Neural cell (in vitro differentiated cells): ENCODE results near the gene CWC25. TPM values are rescaled to one million over a fixed set of nuclear protein-coding genes. Genes with fewer than 3 reads are reported as not detected.
A peak's percentile ranks its signal among the peaks of the same experiment; 100 is the strongest.

Source experiments
- H2AFZ ChIP-seq: fragments of 200-600, 300-800 bp; sonication (generic), shearing (Covaris generic); 2 replicates; pipeline ENCODE4 v1.6.0; 2014; ENCODE audit warnings: low read depth, mild to moderate bottlenecking, antibody characterized with exemption, low read length, moderate library complexity
- H3F3A ChIP-seq: fragments of 200-600 bp; shearing (Covaris generic); 2 replicates; pipeline ENCODE4 v1.6.1; 2016; ENCODE audit warnings: mild to moderate bottlenecking, moderate library complexity, mixed read lengths, antibody characterized with exemption, low read length; ENCODE audit not compliant: insufficient read depth, poor library complexity, severe bottlenecking
- H3K27ac ChIP-seq: fragments of 200-600, 300-800 bp; sonication (generic), shearing (Covaris generic); 2 replicates; pipeline ENCODE4 v1.5.1; 2014; ENCODE audit warnings: mild to moderate bottlenecking, low read length, moderate library complexity
- H3K27me3 ChIP-seq: fragments of 300-800, 200-600 bp; sonication (generic), shearing (Covaris generic); 2 replicates; pipeline ENCODE4 v1.6.0; 2014; ENCODE audit warnings: mild to moderate bottlenecking, low read depth, low read length, moderate library complexity; ENCODE audit not compliant: insufficient read depth
- H3K36me3 ChIP-seq: fragments of 300-800, 200-600 bp; sonication (generic), shearing (Covaris generic); 2 replicates; pipeline ENCODE4 v1.5.1; 2014; ENCODE audit warnings: mild to moderate bottlenecking, antibody characterized with exemption, low read length, moderate library complexity; ENCODE audit not compliant: insufficient read depth
- H3K4me2 ChIP-seq: fragments of 300-800, 200-600 bp; sonication (generic), shearing (Covaris generic); 2 replicates; pipeline ENCODE4 v1.6.0; 2014; ENCODE audit warnings: mild to moderate bottlenecking, low read length
- H3K4me3 ChIP-seq: fragments of 300-800, 200-600 bp; sonication (generic), shearing (Covaris generic); 2 replicates; pipeline ENCODE4 v1.5.1; 2014; ENCODE audit warnings: mild to moderate bottlenecking, low read length, moderate library complexity
- H3K79me2 ChIP-seq: fragments of 200-600 bp; shearing (Covaris generic); replicated peaks from 2 replicates; pipeline ENCODE4 v1.6.0; 2014; ENCODE audit warnings: mild to moderate bottlenecking, low read length, moderate library complexity; ENCODE audit not compliant: insufficient read depth
- H3K9ac ChIP-seq: fragments of 300-800, 200-600 bp; sonication (generic), shearing (Covaris generic); 2 replicates; pipeline ENCODE4 v1.6.1; 2016; ENCODE audit warnings: mild to moderate bottlenecking, low read length, mixed read lengths
- H3K9me2 ChIP-seq: fragments of 200-600 bp; shearing (Covaris generic); 2 replicates; pipeline ENCODE4 v1.6.1; 2016; ENCODE audit warnings: mild to moderate bottlenecking, low read length, mixed read lengths; ENCODE audit not compliant: insufficient read depth
- H3K9me3 ChIP-seq: fragments of 200-600, 300-800 bp; sonication (generic), shearing (Covaris generic); 2 replicates; pipeline ENCODE4 v1.6.1; 2016; ENCODE audit warnings: mild to moderate bottlenecking, mixed run types, low read length, moderate library complexity, mixed read lengths
- H4K20me1 ChIP-seq: fragments of 200-600 bp; shearing (Covaris generic); 2 replicates; pipeline ENCODE4 v1.6.1; 2016; ENCODE audit warnings: mild to moderate bottlenecking, mixed run types; ENCODE audit not compliant: insufficient read depth
- CTCF ChIP-seq: fragments of 450-650 bp; IDR thresholded peaks from 2 replicates; pipeline ENCODE4 v1.5.1; 2014; ENCODE audit warnings: antibody characterized with exemption, mild to moderate bottlenecking, moderate library complexity; ENCODE audit not compliant: poor library complexity, severe bottlenecking
- EZH2 ChIP-seq: fragments of 200-600, 300-800 bp; shearing (Covaris generic), sonication (generic); IDR thresholded peaks from 2 replicates; pipeline ENCODE4 v1.6.1; 2014; ENCODE audit warnings: antibody characterized with exemption, low read length, borderline replicate concordance, mild to moderate bottlenecking; ENCODE audit not compliant: insufficient read depth, poor library complexity, severe bottlenecking
- MXI1 ChIP-seq: fragments of 450-650 bp; conservative IDR thresholded peaks from 2 replicates; pipeline ENCODE4 v1.6.1; 2014; ENCODE audit warnings: antibody characterized with exemption, mild to moderate bottlenecking; ENCODE audit not compliant: poor library complexity, severe bottlenecking
- POLR2AphosphoS5 ChIP-seq: IDR thresholded peaks from 2 replicates; pipeline ENCODE4 v1.6.1; 2012
- RAD21 ChIP-seq: fragments of 450-650 bp; conservative IDR thresholded peaks from 2 replicates; pipeline ENCODE4 v1.6.1; 2014; ENCODE audit warnings: antibody characterized with exemption, mild to moderate bottlenecking, moderate library complexity
- SMC3 ChIP-seq: fragments of 450-650 bp; conservative IDR thresholded peaks from 2 replicates; pipeline ENCODE4 v1.6.1; 2014; ENCODE audit warnings: antibody characterized with exemption, mild to moderate bottlenecking, moderate library complexity; ENCODE audit not compliant: poor library complexity
- TAF1 ChIP-seq: IDR thresholded peaks from 2 replicates; pipeline ENCODE4 v1.6.1; 2012; ENCODE audit warnings: low read depth
- polyA plus RNA-seq: library from polyadenylated mRNA; depleted of rRNA; stranded (reverse); fragments of >200 nt; gene quantifications from 2 replicates; pipeline ENCODE4 v1.2.3, GENCODE V29; 2014
- TF ChIP-seq, protein P1 (sequence below): IDR thresholded peaks from 2 replicates; pipeline ENCODE4 v1.6.1; 2012; ENCODE audit warnings: borderline replicate concordance

The CWC25 gene
- polyA plus RNA-seq, 1 donor from 2014 or later: 15.4 TPM

DNA sequence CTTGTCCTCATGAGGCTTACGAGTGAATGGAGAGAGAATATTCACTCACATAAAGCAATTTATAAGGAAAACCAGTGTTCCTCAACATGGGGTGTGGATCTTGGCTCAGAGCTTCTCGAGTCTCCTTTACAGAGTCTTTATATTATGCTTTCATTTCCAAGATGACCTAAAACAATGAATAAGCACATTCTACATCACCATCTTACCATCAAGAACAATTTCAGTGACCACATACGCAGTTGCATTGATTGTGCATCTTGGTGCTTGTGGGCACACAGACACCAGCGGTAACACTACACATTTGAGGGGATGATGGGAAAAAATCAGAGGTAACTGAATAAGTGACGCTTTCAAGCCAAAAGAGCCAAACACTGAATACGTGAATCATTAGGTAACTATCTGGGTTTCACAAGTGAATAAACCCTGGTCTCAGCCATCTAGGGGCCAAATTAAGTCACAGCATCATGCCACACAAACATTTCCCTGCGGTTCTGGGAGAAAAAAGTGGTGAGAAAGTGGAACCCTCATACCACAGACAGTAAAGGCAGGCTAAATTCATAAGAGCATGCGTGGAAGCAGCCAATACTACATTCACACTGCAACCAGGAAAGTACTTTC lies 9.4 kb downstream of the CWC25 start:
- Histone ChIP-seq H3K27ac (no peak overlapping the region), H3K9ac (no peak overlapping the region), H3K36me3 (no peaks in the 10 kb centered on the region), H3K79me2 (no peaks in the 10 kb centered on the region), H3F3A (no peaks in the 10 kb centered on the region), H3K4me3 (no peak overlapping the region), H3K9me3 (no peaks in the 10 kb centered on the region), H4K20me1 (no peaks in the 10 kb centered on the region), H3K9me2 (no peaks in the 10 kb centered on the region), H2AFZ (no peak overlapping the region), H3K27me3 (no peaks in the 10 kb centered on the region), H3K4me2 (no peak overlapping the region)
- peak; percentile 17 for TF ChIP-seq CTCF
- TF ChIP-seq POLR2AphosphoS5: no peak

GRCh38 chr17:38809828-38810227 lies 15.3 kb downstream of the CWC25 start:
- Histone ChIP-seq H3K4me2 (no peak overlapping the region), H3K27ac (no peak overlapping the region), H3F3A (no peaks in the 10 kb centered on the region), H3K36me3 (no peaks in the 10 kb centered on the region), H2AFZ (no peak overlapping the region), H3K79me2 (no peaks in the 10 kb centered on the region), H3K9ac (no peak overlapping the region), H3K27me3 (no peaks in the 10 kb centered on the region), H3K9me3 (no peaks in the 10 kb centered on the region), H3K4me3 (no peak overlapping the region), H3K9me2 (no peaks in the 10 kb centered on the region), H4K20me1 (no peaks in the 10 kb centered on the region)
- no peak for TF ChIP-seq POLR2AphosphoS5

GRCh38 chr17:38800237-38800760 lies 24.8 kb downstream of the CWC25 start:
- Histone ChIP-seq H3K27me3 (no peaks in the 10 kb centered on the region), H3K4me3 (peak overlapping the region; percentile 100), H3K27ac (peak overlapping the region; percentile 86), H3K4me2 (no peak overlapping the region), H3K79me2 (peaks cover 35% of the 10 kb centered on the region), H3K9ac (peak overlapping the region; percentile 94), H2AFZ (peak overlapping the region; percentile 51), H3K9me3 (no peaks in the 10 kb centered on the region), H4K20me1 (no peaks in the 10 kb centered on the region), H3K36me3 (no peaks in the 10 kb centered on the region), H3F3A (peaks cover 6% of the 10 kb centered on the region), H3K9me2 (no peaks in the 10 kb centered on the region)
- TF ChIP-seq MXI1 (no peak), TAF1 (no peak)

DNA sequence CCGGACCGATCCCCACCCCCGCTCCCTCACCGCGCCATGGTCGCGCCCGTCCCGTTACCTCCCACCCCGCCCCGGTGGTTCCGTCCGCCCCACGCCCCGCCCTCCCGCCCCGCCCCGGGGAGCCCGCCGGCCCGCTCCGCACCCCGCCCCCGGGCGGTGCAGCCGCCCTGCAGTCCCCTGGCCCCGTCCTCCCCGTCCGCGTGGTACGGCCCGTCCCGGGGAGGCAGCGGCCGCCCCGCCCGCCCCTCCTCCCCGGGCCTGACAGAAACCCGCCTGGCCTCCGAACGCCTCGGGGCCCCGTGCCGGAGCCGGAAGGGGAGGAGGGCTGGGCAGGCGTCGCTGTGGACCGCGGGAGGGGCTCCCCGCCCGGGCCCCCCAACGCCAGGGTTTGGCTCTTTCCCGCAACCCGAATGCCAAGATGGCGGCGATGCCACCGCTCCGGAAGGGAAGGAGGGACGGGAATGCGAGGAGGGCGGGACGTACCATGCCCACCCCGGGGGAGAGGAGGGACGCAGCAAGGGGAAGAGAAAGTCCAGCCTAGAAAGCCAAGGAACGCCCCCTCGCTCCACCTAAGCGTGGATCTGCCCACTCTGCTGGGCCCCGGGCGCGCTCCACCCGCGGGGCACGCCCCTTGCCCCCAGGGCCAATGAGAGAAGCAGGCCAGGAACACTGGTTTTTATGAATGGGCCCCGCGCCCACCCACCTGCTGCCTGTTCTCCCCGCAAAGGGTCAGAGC lies 25.5 kb downstream of the CWC25 start, which contains the start of gene PIP4K2B:
PIP4K2B (minus strand) TSS at position 56 of the 736 bp plus-strand sequence. CDS start 132 bp downstream, outside the sequence.
- no peaks in the 10 kb centered on the region for H3K27me3 ChIP-seq
- peak within 1 kb of the TSS; percentile 56 for H2AFZ ChIP-seq
- no peaks in the 10 kb centered on the region for H3K9me3 ChIP-seq
- no peaks in the 10 kb centered on the region for H4K20me1 ChIP-seq
- H3K9ac ChIP-seq: peak within 1 kb of the TSS; percentile 94
- peak within 1 kb of the TSS; percentile 89 for H3K27ac ChIP-seq
- H3K36me3 ChIP-seq: no peaks in the 10 kb centered on the region
- H3F3A ChIP-seq: peaks cover 6% of the 10 kb centered on the region
- H3K9me2 ChIP-seq: no peaks in the 10 kb centered on the region
- H3K4me3 ChIP-seq: peak within 1 kb of the TSS; percentile 100
- peak within 1 kb of the TSS; percentile 94 for H3K4me2 ChIP-seq
- H3K79me2 ChIP-seq: peaks cover 40% of the 10 kb centered on the region
- no peak for TF ChIP-seq MXI1
- peak; percentile 76 for TF ChIP-seq POLR2AphosphoS5
- TF ChIP-seq, protein P1, sequence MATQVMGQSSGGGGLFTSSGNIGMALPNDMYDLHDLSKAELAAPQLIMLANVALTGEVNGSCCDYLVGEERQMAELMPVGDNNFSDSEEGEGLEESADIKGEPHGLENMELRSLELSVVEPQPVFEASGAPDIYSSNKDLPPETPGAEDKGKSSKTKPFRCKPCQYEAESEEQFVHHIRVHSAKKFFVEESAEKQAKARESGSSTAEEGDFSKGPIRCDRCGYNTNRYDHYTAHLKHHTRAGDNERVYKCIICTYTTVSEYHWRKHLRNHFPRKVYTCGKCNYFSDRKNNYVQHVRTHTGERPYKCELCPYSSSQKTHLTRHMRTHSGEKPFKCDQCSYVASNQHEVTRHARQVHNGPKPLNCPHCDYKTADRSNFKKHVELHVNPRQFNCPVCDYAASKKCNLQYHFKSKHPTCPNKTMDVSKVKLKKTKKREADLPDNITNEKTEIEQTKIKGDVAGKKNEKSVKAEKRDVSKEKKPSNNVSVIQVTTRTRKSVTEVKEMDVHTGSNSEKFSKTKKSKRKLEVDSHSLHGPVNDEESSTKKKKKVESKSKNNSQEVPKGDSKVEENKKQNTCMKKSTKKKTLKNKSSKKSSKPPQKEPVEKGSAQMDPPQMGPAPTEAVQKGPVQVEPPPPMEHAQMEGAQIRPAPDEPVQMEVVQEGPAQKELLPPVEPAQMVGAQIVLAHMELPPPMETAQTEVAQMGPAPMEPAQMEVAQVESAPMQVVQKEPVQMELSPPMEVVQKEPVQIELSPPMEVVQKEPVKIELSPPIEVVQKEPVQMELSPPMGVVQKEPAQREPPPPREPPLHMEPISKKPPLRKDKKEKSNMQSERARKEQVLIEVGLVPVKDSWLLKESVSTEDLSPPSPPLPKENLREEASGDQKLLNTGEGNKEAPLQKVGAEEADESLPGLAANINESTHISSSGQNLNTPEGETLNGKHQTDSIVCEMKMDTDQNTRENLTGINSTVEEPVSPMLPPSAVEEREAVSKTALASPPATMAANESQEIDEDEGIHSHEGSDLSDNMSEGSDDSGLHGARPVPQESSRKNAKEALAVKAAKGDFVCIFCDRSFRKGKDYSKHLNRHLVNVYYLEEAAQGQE: peak; percentile 73
- TF ChIP-seq SMC3: peak; percentile 13
- TF ChIP-seq RAD21: no peak
- no peak for TF ChIP-seq EZH2
- TF ChIP-seq CTCF: no peak
